Stimulated activated CD4-positive, alpha-beta T cell treated with anti-CD3 and anti-CD28 coated beads, Interleukin-1b, Interleukin-23, amount 100 ng/mL, for 1 hour (primary cell): ENCODE measurements around the gene THOC7.

Source experiments
- DNase-seq, 2 donors: peaks; one replicate each; pipeline ENCODE4 v3.0.0-alpha.2; 2020; ENCODE audit warnings: low read depth in 2 of 2

Gene THOC7

GRCh38 chr3:63878394-63879060 is 14.9 kb upstream of the THOC7 start:
- no peak for DNase-seq

GRCh38 chr3:63877737-63878393 is 14.3 kb upstream of the THOC7 start:
- DNase-seq, result no peak

- no peak for DNase-seq
These were observed 12.7 kb upstream of the THOC7 start for GRCh38 chr3:63876260-63876659.

- DNase-seq, result no peak
These were observed 11.9 kb upstream of the THOC7 start for GRCh38 chr3:63875510-63875909.

- DNase-seq, result no peak
These were observed 11.2 kb upstream of the THOC7 start for GRCh38 chr3:63874769-63875168.

GRCh38 chr3:63872135-63872924 is 8.7 kb upstream of the THOC7 start:
- DNase-seq, result no peak

- no peak for DNase-seq
These were observed 7.0 kb upstream of the THOC7 start for GRCh38 chr3:63870615-63871005.

- no peak for DNase-seq
These were observed 6.5 kb upstream of the THOC7 start for GRCh38 chr3:63869940-63870614.

- no peak for DNase-seq
These were observed 3.6 kb upstream of the THOC7 start for GRCh38 chr3:63867225-63867624.

GRCh38 chr3:63864965-63865327 is 1.3 kb upstream of the THOC7 start:
- DNase-seq, result no peak

GRCh38 chr3:63864008-63864964 is 681 bp upstream of the THOC7 start:
- DNase-seq, result peak in 1 of 2 donors; percentile 29

GRCh38 chr3:63862804-63863149 is 828 bp downstream of the THOC7 start:
- DNase-seq, result no peak

GRCh38 chr3:63861306-63861705 is 2.3 kb downstream of the THOC7 start:
- DNase-seq, result no peak

GRCh38 chr3:63860776-63861175 is 2.8 kb downstream of the THOC7 start:
- DNase-seq, result no peak

- DNase-seq, result no peak
These were observed 6.3 kb downstream of the THOC7 start for GRCh38 chr3:63857311-63857710.

- no peak for DNase-seq
These were observed 8.2 kb downstream of the THOC7 start for GRCh38 chr3:63855333-63855940.

GRCh38 chr3:63853106-63853505 is 10.5 kb downstream of the THOC7 start:
- no peak for DNase-seq

GRCh38 chr3:63851287-63851686 is 12.3 kb downstream of the THOC7 start:
- DNase-seq, result no peak

GRCh38 chr3:63849175-63849574 is 14.4 kb downstream of the THOC7 start:
- DNase-seq, result no peak

- no peak for DNase-seq
These were observed 15.7 kb downstream of the THOC7 start for GRCh38 chr3:63847718-63848450.
